MM.1S (cell line): ENCODE data around the gene KCNB1.

ENCODE experiments used
- EZH2 ChIP-seq: fragments of 300-600 bp; sonication (generic); optimal IDR thresholded peaks from 2 replicates; pipeline ENCODE3; 2017; ENCODE audit warnings: low read depth, mild to moderate bottlenecking, antibody characterized with exemption, low read length, mixed read lengths
- EZH2phosphoT487 ChIP-seq: fragments of 300-600 bp; sonication (generic); IDR thresholded peaks from 2 replicates; pipeline ENCODE4 v1.6.1; 2018; ENCODE audit warnings: antibody characterized with exemption, low read length

- TF ChIP-seq EZH2: no peak
- TF ChIP-seq EZH2phosphoT487: no peak
Observed at GRCh38 chr20:49419785-49420184, 62.7 kb downstream of the KCNB1 start.
